DND-41 (cell line): ENCODE results near the gene PAK5.

ENCODE experiments used
- CTCF ChIP-seq: IDR thresholded peaks from 2 replicates; pipeline ENCODE4 v1.5.1; 2012; ENCODE audit warnings: borderline replicate concordance, low read length, moderate library complexity, mild to moderate bottlenecking; ENCODE audit not compliant: poor library complexity, severe bottlenecking; ENCODE audit errors: extremely low read depth
- EZH2 ChIP-seq: IDR thresholded peaks from 3 replicates; pipeline ENCODE4 v1.6.1; 2012; ENCODE audit warnings: borderline replicate concordance, low read depth, mild to moderate bottlenecking, moderate library complexity, low read length, inconsistent platforms; ENCODE audit not compliant: severe bottlenecking

DNA sequence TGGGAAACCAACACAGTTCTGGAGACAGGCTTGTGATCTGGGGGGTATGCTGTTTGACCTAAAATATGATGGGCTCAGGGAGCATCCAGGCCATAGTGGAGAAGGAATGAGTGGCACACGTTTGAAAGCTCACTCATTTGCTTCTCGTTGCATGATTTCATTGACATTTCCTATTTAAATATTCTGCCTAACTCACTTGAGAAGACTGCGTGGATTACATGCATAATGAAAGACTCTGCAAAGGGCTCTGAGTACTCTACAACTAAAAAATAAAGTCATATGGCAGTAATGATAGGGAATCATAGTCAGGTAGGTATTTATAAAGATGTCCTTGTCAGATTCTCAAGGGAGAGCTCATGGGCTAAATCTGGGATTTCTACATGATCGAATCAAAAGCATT is 206.6 kb downstream of the PAK5 start:
- no peak for TF ChIP-seq EZH2
- no peak for TF ChIP-seq CTCF
